GM21390 (cell line): ENCODE data around the gene RASSF9.
A peak's percentile ranks its signal among the peaks of the same experiment; 100 is the strongest.

Experiments used
- ATAC-seq: cut with Tn5 transposase; IDR thresholded peaks from one replicate; pipeline ENCODE4 v1.9.1; 2021; ENCODE audit not compliant: unreplicated experiment

Gene RASSF9

GRCh38 chr12:85836197-85837090 lies at the start of gene RASSF9:
Gene RASSF9 (minus strand): TSS chr12:85836409. CDS start chr12:85836201, 208 bp downstream.
- no peak for ATAC-seq

- no peak for ATAC-seq
Observed at GRCh38 chr12:85883763-85884162, 47.6 kb upstream of the RASSF9 start.

- no peak for ATAC-seq
Observed at GRCh38 chr12:85877459-85877858, 41.2 kb upstream of the RASSF9 start.

- peak; percentile 74 for ATAC-seq
Observed at GRCh38 chr12:85874031-85874461, 37.8 kb upstream of the RASSF9 start, which contains the start of gene NTS. Gene NTS (plus strand): TSS chr12:85874295. CDS start chr12:85874404, 109 bp downstream.

- peak; percentile 84 for ATAC-seq
Observed at GRCh38 chr12:85872497-85873091, 36.4 kb upstream of the RASSF9 start.

- peak; percentile 93 for ATAC-seq
Observed at GRCh38 chr12:85866986-85867776, 31.0 kb upstream of the RASSF9 start.

- ATAC-seq, result no peak
Observed at GRCh38 chr12:85865890-85866289, 29.7 kb upstream of the RASSF9 start.

GRCh38 chr12:85856966-85857365 lies 20.8 kb upstream of the RASSF9 start:
- no peak for ATAC-seq

- no peak for ATAC-seq
Observed at GRCh38 chr12:85855305-85855704, 19.1 kb upstream of the RASSF9 start.

- no peak for ATAC-seq
Observed at GRCh38 chr12:85849344-85849743, 13.1 kb upstream of the RASSF9 start.

GRCh38 chr12:85843606-85844310 lies 7.5 kb upstream of the RASSF9 start:
- ATAC-seq, result no peak

GRCh38 chr12:85835426-85836196 lies 598 bp downstream of the RASSF9 start:
- no peak for ATAC-seq

- no peak for ATAC-seq
Observed at GRCh38 chr12:85834378-85834777, 1.8 kb downstream of the RASSF9 start.

GRCh38 chr12:85833579-85833978 lies 2.6 kb downstream of the RASSF9 start:
- ATAC-seq, result no peak

GRCh38 chr12:85831327-85831990 lies 4.8 kb downstream of the RASSF9 start:
- ATAC-seq, result no peak

GRCh38 chr12:85829391-85829790 lies 6.8 kb downstream of the RASSF9 start:
- no peak for ATAC-seq

- ATAC-seq, result no peak
Observed at GRCh38 chr12:85828576-85828975, 7.6 kb downstream of the RASSF9 start.

- ATAC-seq, result no peak
Observed at GRCh38 chr12:85825746-85826145, 10.5 kb downstream of the RASSF9 start.

GRCh38 chr12:85823436-85824180 lies 12.6 kb downstream of the RASSF9 start:
- no peak for ATAC-seq
